Retinal pigment epithelial cell (primary cell): Measurements from ENCODE around the gene RIBC2.

Source experiments
- DNase-seq: peaks from one replicate; pipeline ENCODE4 v3.0.0-alpha.2; 2010; ENCODE audit warnings: low read depth
- H3K4me3 ChIP-seq: 2 replicates; pipeline ENCODE4 v1.5.1; 2011; ENCODE audit warnings: mild to moderate bottlenecking, low read length, control low read depth, moderate library complexity
- CTCF ChIP-seq: conservative IDR thresholded peaks from 2 replicates; pipeline ENCODE4 v1.5.1; 2011; ENCODE audit warnings: low read depth, low read length, control low read depth, inconsistent platforms

The RIBC2 gene

GRCh38 chr22:45454275-45454674 lies 40.8 kb downstream of the RIBC2 start:
- no peak overlapping the region for H3K4me3 ChIP-seq
- no peak for DNase-seq
- TF ChIP-seq CTCF, result no peak

GRCh38 chr22:45455212-45455611 lies 41.7 kb downstream of the RIBC2 start:
- no peak for TF ChIP-seq CTCF
- H3K4me3 ChIP-seq, result no peak overlapping the region
- DNase-seq, result no peak

- no peak for TF ChIP-seq CTCF
- H3K4me3 ChIP-seq, result no peak overlapping the region
- DNase-seq, result no peak
Observed at GRCh38 chr22:45455621-45456020, 42.1 kb downstream of the RIBC2 start.

GRCh38 chr22:45456811-45457210 lies 43.3 kb downstream of the RIBC2 start:
- TF ChIP-seq CTCF, result no peak
- no peak for DNase-seq
- H3K4me3 ChIP-seq, result no peak overlapping the region

- DNase-seq, result no peak
- TF ChIP-seq CTCF, result no peak
- H3K4me3 ChIP-seq, result no peak overlapping the region
Observed at GRCh38 chr22:45458532-45458931, 45.0 kb downstream of the RIBC2 start.

GRCh38 chr22:45459235-45459634 lies 45.7 kb downstream of the RIBC2 start:
- TF ChIP-seq CTCF, result no peak
- no peak for DNase-seq

GRCh38 chr22:45460288-45461109 lies 47.0 kb downstream of the RIBC2 start:
- no peak for DNase-seq
- H3K4me3 ChIP-seq, result no peak overlapping the region
- TF ChIP-seq CTCF, result no peak

More at GRCh38 chr22:45459235-45459634, 45.7 kb downstream of the RIBC2 start:
- H3K4me3 ChIP-seq, result no peak overlapping the region
